Kidney epithelial cell (primary cell): ENCODE data around the gene DRAXIN. TPM values are rescaled to one million over a fixed set of nuclear protein-coding genes. Genes with fewer than 3 reads are reported as not detected.

Experiments used
- DNase-seq: peaks from one replicate; pipeline ENCODE4 v3.0.0-alpha.2; 2010; ENCODE audit warnings: low read depth
- H3K27me3 ChIP-seq: 2 replicates; pipeline ENCODE4 v1.6.0; 2011; ENCODE audit warnings: low read length; ENCODE audit not compliant: control insufficient read depth, insufficient read depth
- H3K36me3 ChIP-seq: 2 replicates; pipeline ENCODE4 v1.5.1; 2011; ENCODE audit warnings: low read length; ENCODE audit not compliant: control insufficient read depth, insufficient read depth
- H3K4me3 ChIP-seq: 2 replicates; pipeline ENCODE4 v1.5.1; 2011; ENCODE audit warnings: low read depth, mild to moderate bottlenecking, control low read depth, low read length
- total RNA-seq: library from RNA; depleted of rRNA; stranded (reverse); fragments of >200 nt; gene quantifications from 2 replicates; pipeline ENCODE4 v1.2.3, GENCODE V29; 2015
- TF ChIP-seq, protein P1 (sequence below): IDR thresholded peaks from 2 replicates; pipeline ENCODE4 v1.5.1; 2011; ENCODE audit warnings: mild to moderate bottlenecking, moderate library complexity, low read length, control low read depth, inconsistent platforms; ENCODE audit not compliant: insufficient read depth, poor library complexity, severe bottlenecking

The DRAXIN gene
- total RNA-seq, 1 donor from 2014 or later, result 2.8 TPM

- TF ChIP-seq, protein P1, sequence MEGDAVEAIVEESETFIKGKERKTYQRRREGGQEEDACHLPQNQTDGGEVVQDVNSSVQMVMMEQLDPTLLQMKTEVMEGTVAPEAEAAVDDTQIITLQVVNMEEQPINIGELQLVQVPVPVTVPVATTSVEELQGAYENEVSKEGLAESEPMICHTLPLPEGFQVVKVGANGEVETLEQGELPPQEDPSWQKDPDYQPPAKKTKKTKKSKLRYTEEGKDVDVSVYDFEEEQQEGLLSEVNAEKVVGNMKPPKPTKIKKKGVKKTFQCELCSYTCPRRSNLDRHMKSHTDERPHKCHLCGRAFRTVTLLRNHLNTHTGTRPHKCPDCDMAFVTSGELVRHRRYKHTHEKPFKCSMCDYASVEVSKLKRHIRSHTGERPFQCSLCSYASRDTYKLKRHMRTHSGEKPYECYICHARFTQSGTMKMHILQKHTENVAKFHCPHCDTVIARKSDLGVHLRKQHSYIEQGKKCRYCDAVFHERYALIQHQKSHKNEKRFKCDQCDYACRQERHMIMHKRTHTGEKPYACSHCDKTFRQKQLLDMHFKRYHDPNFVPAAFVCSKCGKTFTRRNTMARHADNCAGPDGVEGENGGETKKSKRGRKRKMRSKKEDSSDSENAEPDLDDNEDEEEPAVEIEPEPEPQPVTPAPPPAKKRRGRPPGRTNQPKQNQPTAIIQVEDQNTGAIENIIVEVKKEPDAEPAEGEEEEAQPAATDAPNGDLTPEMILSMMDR, result no peak
- Histone ChIP-seq H3K4me3 (no peak overlapping the region), H3K27me3 (no peaks in the 10 kb centered on the region), H3K36me3 (peaks cover 3% of the 10 kb centered on the region)
- no peak for DNase-seq
Measured at GRCh38 chr1:11671544-11672286, 19.8 kb upstream of the DRAXIN start.

DNA sequence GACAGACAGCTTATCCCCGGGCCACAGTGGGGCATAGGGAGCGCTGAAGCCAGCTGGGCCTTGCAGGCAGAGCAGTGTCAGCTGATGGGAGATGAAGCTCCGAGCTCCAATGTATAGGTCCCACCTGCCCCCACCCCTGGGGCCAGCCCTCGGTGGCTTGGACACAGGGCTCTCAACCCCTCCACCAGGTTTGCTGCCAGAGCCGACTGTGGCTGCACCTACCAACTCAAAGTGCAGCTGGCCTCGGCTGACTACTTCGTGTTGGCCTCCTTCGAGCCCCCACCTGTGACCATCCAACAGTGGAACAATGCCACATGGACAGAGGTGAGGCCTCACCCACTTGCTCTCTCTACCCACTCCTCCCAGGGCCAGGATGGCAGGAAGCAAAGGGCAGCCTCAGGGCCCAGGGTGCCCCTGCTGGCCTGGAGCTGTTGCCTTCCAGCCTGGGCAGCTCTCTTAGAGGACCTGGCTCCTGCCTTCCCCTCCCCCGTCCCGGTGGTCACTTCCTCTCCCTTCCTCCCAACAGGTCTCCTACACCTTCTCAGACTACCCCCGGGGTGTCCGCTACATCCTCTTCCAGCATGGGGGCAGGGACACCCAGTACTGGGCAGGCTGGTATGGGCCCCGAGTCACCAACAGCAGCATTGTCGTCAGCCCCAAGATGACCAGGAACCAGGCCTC is 18.3 kb upstream of the DRAXIN start:
- peaks cover 3% of the 10 kb centered on the region for H3K36me3 ChIP-seq
- TF ChIP-seq, protein P1, result no peak

GRCh38 chr1:11674488-11674887 is 17.0 kb upstream of the DRAXIN start:
- Histone ChIP-seq H3K4me3 (no peak overlapping the region), H3K36me3 (peaks cover 3% of the 10 kb centered on the region), H3K27me3 (no peaks in the 10 kb centered on the region)
- no peak for DNase-seq
- TF ChIP-seq, protein P1, result no peak

More for the DNA sequence above, 18.3 kb upstream of the DRAXIN start:
- Histone ChIP-seq H3K27me3 (no peaks in the 10 kb centered on the region), H3K4me3 (no peak overlapping the region)
- DNase-seq, result no peak

GRCh38 chr1:11675325-11675724 is 16.2 kb upstream of the DRAXIN start:
- Histone ChIP-seq H3K27me3 (no peaks in the 10 kb centered on the region), H3K4me3 (no peak overlapping the region), H3K36me3 (peaks cover 3% of the 10 kb centered on the region)
- TF ChIP-seq, protein P1, result no peak
- DNase-seq, result no peak

DNA sequence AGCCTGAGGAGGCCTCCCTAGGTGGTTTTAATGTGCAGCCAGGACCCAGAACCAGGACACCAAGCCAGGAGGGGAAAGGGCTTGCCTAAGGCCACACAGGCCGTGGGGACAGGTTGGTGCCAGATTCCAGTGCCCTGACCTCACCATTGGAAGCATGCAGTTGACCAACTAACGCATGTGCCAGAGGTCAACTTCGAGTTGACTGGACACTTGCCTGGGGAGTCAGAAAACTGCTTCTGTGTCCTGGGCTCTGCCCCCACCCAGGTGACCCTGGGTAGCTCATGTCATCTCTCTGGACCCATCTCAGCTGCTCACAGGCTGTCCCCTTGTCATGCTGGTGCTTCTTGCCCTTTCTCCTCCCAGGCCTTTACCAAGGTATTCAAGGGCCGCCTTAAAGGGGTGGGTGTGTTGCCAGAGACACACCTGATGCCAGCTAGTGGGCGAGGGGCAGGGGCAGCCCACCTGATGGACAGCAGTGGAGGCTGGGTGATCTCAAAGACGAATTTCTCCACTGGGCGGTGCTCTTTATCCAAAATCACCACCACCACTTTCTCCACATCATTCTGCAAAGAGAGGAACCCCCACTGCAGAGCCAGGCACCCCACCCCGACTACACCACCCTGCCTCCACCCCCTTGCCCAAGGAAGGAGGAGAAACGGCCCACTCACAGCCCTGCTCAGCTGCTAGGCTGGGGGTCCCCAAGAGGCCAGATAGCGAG is 15.0 kb upstream of the DRAXIN start:
- no peaks in the 10 kb centered on the region for H3K27me3 ChIP-seq
- no peak overlapping the region for H3K4me3 ChIP-seq
- peaks cover 3% of the 10 kb centered on the region for H3K36me3 ChIP-seq
- no peak for DNase-seq
- TF ChIP-seq, protein P1, result no peak
